Measurements from ENCODE around the gene NEGR1. TPM values are rescaled to one million over a fixed set of nuclear protein-coding genes. Genes with fewer than 3 reads are reported as not detected.

Gene NEGR1
- total and polyA plus RNA-seq, 4 donors, result 0.86 to 7.3 (median 2.5) TPM

- Histone ChIP-seq H3K9me3 (ENCODE audit: control insufficient read depth in 4 of 4, insufficient read depth in 3 of 4, low read length in 3 of 4) (no peaks in the 10 kb centered on the region), H3K27ac (ENCODE audit: low read depth in 1 of 2, low read length in 1 of 2) (no peak overlapping the region), H3K27me3 (ENCODE audit: control insufficient read depth in 3 of 3, insufficient read depth in 3 of 3, low read length in 2 of 3) (no peaks in the 10 kb centered on the region), H3K4me1 (ENCODE audit: control insufficient read depth in 5 of 5, insufficient read depth in 5 of 5, low read length in 5 of 5) (no peaks in the 10 kb centered on the region), H3K4me3 (no peak overlapping the region), H3K36me3 (ENCODE audit: control insufficient read depth in 4 of 4, insufficient read depth in 4 of 4, low read length in 4 of 4) (no peaks in the 10 kb centered on the region), H3K9ac (ENCODE audit: insufficient read depth in 1 of 2, low read length in 2 of 2) (no peak overlapping the region)
- ATAC-seq (ENCODE audit: insufficient read depth, low FRiP score) (no peak), DNase-seq (no peak)
- no peak for TF ChIP-seq CTCF (IDR thresholded peaks at IDR 0.05; ENCODE audit: control extremely low read depth, extremely low read depth)
- 82 to 89% methylated on average over 2 of the region's 2 CpGs for WGBS, 2 donors
Observed at GRCh38 chr1:71843012-71843411, 439.3 kb downstream of the NEGR1 start.

- no peak for ATAC-seq (ENCODE audit: insufficient read depth, low FRiP score)
- TF ChIP-seq CTCF (IDR thresholded peaks at IDR 0.05; ENCODE audit: control extremely low read depth, extremely low read depth), result no peak
- WGBS, 2 donors, result 76 to 87% methylated on average over 4 of the region's 4 CpGs
Observed at GRCh38 chr1:71839876-71840275, 442.5 kb downstream of the NEGR1 start.

GRCh38 chr1:71836904-71837303 is 445.4 kb downstream of the NEGR1 start:
- H3K9ac ChIP-seq (ENCODE audit: insufficient read depth in 1 of 2, low read length in 2 of 2), result no peak overlapping the region

More at GRCh38 chr1:71839876-71840275, 442.5 kb downstream of the NEGR1 start:
- H3K36me3 ChIP-seq (ENCODE audit: control insufficient read depth in 4 of 4, insufficient read depth in 4 of 4, low read length in 4 of 4), result no peaks in the 10 kb centered on the region
- H3K27ac ChIP-seq (ENCODE audit: low read depth in 1 of 2, low read length in 1 of 2), result no peak overlapping the region
- DNase-seq, result no peak
- H3K27me3 ChIP-seq (ENCODE audit: control insufficient read depth in 3 of 3, insufficient read depth in 3 of 3, low read length in 2 of 3), result no peaks in the 10 kb centered on the region
- no peaks in the 10 kb centered on the region for H3K9me3 ChIP-seq (ENCODE audit: control insufficient read depth in 4 of 4, insufficient read depth in 3 of 4, low read length in 3 of 4)
- no peak overlapping the region for H3K9ac ChIP-seq (ENCODE audit: insufficient read depth in 1 of 2, low read length in 2 of 2)
- H3K4me3 ChIP-seq, result no peak overlapping the region
- peaks cover 0 to 3% (median 0%) of the 10 kb centered on the region in 5 donors for H3K4me1 ChIP-seq (ENCODE audit: control insufficient read depth in 5 of 5, insufficient read depth in 5 of 5, low read length in 5 of 5)

More at GRCh38 chr1:71836904-71837303, 445.4 kb downstream of the NEGR1 start:
- ATAC-seq (ENCODE audit: insufficient read depth, low FRiP score) (no peak), DNase-seq (no peak)
- Histone ChIP-seq H3K4me3 (no peak overlapping the region), H3K27ac (ENCODE audit: low read depth in 1 of 2, low read length in 1 of 2) (no peak overlapping the region), H3K36me3 (ENCODE audit: control insufficient read depth in 4 of 4, insufficient read depth in 4 of 4, low read length in 4 of 4) (no peaks in the 10 kb centered on the region), H3K9me3 (ENCODE audit: control insufficient read depth in 4 of 4, insufficient read depth in 3 of 4, low read length in 3 of 4) (no peaks in the 10 kb centered on the region), H3K4me1 (ENCODE audit: control insufficient read depth in 5 of 5, insufficient read depth in 5 of 5, low read length in 5 of 5) (peaks cover 0 to 10% (median 0%) of the 10 kb centered on the region in 5 donors), H3K27me3 (ENCODE audit: control insufficient read depth in 3 of 3, insufficient read depth in 3 of 3, low read length in 2 of 3) (no peaks in the 10 kb centered on the region)
- 57 to 80% methylated on average over 2 of the region's 2 CpGs for WGBS, 2 donors
- TF ChIP-seq CTCF (IDR thresholded peaks at IDR 0.05; ENCODE audit: control extremely low read depth, extremely low read depth), result no peak

Measured in lung (tissue), 12 donors.